Cardiac fibroblast (primary cell): ENCODE data around the gene THPO.

Source experiments
- DNase-seq, 2 donors: peaks; one replicate each; pipeline versions ENCODE4 v3.0.0 to v3.0.0-alpha.2; 2010; ENCODE audit warnings: low read depth in 2 of 2
- H3K4me3 ChIP-seq, 2 donors: replicated peaks in 1 of 2; 1 replicate in 1 of 2; 2 replicates in 1 of 2; pipeline ENCODE4 v1.5.1; 2011; ENCODE audit warnings: low read depth in 2 of 2, low read length in 2 of 2, mild to moderate bottlenecking in 2 of 2, moderate library complexity in 1 of 2
- TF ChIP-seq, protein P1 (sequence below): IDR thresholded peaks from one replicate; pipeline ENCODE4 v1.5.1; 2011; ENCODE audit warnings: low read depth, mild to moderate bottlenecking, low read length, inconsistent platforms

THPO gene

DNA sequence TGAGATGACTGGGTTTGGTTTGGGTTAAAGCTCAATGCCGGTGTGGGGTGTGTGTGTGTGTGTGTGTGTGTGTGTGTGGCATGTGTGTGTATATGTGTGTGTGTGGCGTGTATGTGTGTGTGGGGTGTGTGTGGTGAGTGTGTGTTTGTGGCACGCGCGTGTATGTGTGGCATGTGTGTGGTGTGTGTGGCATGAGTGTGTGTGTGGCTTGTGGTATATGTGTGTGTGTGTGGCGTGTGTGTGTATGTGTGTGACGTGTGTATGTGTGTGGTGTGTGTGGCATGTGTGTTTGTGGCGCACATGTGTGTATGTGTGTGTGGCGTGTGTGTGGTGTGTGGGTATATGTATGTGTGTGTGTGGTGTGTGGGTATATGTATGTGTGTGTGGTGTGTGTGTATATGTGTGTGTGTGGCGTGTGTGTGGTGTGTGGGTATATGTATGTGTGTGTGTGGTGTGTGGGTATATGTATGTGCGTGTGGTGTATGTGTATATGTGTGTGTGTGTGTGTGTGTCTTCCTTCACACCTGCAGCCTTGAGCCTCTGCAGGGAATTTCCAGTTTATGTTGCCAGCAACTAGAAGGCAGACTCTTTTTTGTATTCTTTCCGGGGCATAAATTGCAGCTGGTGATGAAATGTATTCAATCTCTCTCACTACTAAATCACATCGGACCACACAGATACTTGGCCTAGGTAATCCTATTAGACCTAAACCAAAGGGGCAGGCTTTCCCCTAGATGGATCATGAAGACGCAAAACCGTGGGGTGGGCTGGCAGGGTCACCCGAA, 36.6 kb upstream of the THPO start:
- no peak overlapping the region for H3K4me3 ChIP-seq
- TF ChIP-seq, protein P1, sequence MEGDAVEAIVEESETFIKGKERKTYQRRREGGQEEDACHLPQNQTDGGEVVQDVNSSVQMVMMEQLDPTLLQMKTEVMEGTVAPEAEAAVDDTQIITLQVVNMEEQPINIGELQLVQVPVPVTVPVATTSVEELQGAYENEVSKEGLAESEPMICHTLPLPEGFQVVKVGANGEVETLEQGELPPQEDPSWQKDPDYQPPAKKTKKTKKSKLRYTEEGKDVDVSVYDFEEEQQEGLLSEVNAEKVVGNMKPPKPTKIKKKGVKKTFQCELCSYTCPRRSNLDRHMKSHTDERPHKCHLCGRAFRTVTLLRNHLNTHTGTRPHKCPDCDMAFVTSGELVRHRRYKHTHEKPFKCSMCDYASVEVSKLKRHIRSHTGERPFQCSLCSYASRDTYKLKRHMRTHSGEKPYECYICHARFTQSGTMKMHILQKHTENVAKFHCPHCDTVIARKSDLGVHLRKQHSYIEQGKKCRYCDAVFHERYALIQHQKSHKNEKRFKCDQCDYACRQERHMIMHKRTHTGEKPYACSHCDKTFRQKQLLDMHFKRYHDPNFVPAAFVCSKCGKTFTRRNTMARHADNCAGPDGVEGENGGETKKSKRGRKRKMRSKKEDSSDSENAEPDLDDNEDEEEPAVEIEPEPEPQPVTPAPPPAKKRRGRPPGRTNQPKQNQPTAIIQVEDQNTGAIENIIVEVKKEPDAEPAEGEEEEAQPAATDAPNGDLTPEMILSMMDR, result no peak
- DNase-seq, result no peak

DNA sequence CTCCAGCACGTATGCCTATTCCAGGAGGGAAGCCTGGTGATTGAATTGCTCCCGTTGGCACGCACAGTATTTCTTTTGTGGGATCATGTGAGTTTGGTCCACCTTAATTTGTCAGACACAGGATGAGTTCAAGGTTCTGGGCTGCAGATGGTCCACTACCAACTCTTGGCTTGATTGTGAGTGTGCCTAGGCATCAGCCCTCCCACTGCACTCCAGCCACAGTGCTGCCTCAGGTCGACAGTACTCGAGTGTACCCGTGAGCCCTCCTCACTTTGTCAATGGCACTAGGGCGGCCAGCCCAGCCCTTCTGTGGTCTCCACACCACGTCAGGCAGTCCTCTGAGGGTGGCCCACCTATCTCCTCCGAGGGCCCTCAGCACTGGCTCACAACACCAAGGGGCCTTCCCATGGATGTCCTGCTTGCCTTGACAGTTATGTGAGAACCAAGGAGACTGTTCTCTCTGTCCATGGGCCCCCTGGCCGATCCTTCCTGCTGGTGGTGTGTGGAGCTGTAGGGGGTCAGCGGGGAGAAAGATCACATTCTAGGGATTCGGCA, 32.0 kb upstream of the THPO start:
- TF ChIP-seq, protein P1, result no peak
- H3K4me3 ChIP-seq, result no peak overlapping the region
- DNase-seq, result no peak

DNA sequence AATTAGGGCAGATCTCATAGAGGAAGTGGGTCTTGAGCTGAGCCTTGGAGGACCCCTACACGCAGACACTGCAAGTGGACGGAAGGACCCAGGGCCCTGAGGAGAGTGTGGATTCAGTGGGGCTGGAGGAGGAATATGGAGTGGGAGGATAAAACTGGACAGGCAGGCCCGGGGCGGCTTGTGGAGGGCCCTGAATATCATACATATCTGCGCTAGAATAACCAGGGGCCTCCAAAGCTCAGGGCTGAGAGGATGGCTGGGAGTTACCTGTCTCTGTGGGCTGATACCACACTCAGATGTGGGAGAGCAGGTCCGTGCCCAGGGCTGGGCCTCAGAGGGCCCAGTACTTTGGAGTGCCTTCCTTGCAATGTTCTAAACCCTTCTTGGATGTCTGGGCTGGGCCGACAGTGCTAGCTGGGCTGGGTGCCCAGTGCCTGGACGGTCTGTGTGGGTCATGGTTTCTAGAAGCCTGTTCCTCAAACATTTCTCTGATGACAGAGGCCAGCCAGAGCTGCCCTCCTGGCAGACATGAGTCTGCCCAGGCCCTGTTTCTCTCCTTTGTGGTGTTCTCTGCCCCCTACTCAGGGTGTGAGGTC, 31.4 kb upstream of the THPO start:
- TF ChIP-seq, protein P1, result no peak
- H3K4me3 ChIP-seq, result no peak overlapping the region
- no peak for DNase-seq

DNA sequence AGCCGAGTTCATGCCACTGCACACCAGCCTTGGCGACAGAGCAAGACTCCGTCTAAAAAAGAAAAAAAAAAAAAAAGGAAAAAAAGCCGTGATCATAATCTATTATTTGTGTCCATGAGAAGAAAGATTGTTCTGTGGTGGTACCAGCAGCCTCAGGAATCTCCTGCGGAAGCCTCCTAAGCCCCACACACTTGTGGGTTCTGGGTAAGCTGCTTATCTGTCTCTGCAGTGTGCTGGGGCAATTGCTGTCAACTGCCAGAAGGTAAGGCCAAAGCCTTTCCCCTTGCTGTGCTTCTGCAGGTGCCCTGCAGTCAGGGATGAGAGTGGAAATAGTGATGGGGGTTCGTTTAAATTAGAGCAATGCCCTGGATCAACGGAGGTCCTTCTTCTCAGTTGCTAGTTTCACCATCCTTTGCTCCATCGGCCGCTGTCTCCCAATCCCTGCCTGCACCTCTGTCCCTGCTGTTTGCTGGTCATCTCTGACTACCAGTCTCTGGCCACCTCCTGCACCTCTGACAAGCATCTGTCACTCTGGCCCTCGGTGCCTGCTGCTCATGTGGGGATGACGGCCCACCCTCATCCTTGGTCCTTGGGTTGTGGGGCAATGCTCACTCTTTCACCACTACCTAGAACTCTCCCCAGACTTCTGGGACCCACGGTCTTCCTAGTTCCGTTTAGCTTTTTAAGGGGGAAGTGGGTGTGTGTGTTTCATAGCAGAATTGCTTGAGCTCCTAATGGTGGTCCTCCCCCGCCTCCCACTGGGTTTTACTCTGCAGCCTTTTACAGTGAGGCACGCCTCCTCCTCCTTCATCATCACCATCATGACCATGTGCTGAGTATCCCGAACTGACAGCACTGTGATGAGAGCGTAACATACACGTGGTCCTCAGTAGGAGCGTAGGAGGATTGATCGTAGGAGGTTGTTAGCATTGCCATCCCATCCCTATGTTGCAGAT, 27.3 kb upstream of the THPO start:
- DNase-seq, result no peak
- TF ChIP-seq, protein P1, result no peak
- no peak overlapping the region for H3K4me3 ChIP-seq

DNA sequence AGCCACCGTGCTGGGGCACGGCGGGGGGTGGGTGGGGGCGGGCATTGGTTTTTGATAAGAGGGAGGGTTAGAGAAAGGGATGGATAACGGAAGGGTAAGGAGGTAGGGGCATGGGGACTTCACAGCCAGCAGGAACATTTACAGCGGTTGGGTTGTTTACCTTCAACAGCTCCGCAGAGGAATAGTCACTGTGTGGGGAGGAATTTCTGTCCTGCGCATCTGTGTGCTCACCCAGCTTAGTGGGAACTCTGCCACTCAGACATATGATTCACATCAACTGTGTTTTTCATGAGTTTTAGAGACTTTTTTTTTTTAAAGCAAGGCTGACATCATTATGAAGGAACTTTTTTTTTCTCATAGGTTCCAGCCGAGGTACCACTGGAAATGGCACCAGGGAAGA, 21.4 kb upstream of the THPO start:
- DNase-seq, result peak; percentile 88 to 93
- TF ChIP-seq, protein P1, result no peak
- no peak overlapping the region for H3K4me3 ChIP-seq

DNA sequence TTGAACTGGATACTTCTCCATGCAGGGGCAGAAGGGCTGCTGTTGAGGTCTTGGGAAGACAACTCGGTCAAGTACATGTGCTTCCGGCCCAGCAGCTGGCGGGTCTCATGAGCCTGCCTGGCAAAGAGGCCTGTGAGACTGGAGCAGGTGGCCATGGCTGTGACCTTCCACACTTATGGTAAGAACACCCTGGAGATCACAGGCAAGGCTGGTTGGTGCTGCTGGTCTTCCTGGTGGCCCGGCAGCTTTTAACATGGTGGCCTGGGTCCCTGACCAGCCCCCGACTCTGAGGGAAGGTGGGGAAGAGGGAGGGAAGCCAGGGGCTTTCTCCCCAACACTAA, 17.3 kb upstream of the THPO start:
- DNase-seq, result no peak
- TF ChIP-seq, protein P1, result no peak
- no peak overlapping the region for H3K4me3 ChIP-seq
